HCT116 (cell line): ENCODE measurements around the gene SPAM1. TPM values are rescaled to one million over a fixed set of nuclear protein-coding genes. Genes with fewer than 3 reads are reported as not detected.

Experiments
- ATAC-seq: fragments of 200-7000 bp; cut with Tn5 transposase; 2 replicates; pipeline ENCODE4 v1.9.1; 2020; ENCODE audit warnings: mild to moderate bottlenecking, moderate library complexity
- BruUV-seq: library from RNA; stranded (reverse); fragments of 400-500 nt; replicated peaks from 2 replicates; lab custom pipeline; 2021; lab: Mats Ljungman, UMichigan
- CTCF ChIA-PET: fragments of 300-600 bp; sonication (Branson Sonifier 250); formaldehyde crosslinking; loops from one replicate; lab custom pipeline; 2021; ENCODE audit warnings: antibody characterized with exemption; lab: Charles Lee
- POLR2A ChIA-PET: fragments of 300-600, 350-600 bp; sonication (Branson Sonifier 250); formaldehyde crosslinking; loops from one replicate; lab custom pipeline; 2021; ENCODE audit warnings: antibody characterized with exemption; lab: Charles Lee
- RAD21 ChIA-PET, 2 experiments: fragments of 300-600 bp; sonication (Branson Sonifier 250); formaldehyde crosslinking; loops; one replicate each; lab custom pipeline; 2023; ENCODE audit warnings: low total read pairs in 2 of 2; ENCODE audit not compliant: uncharacterized antibody in 2 of 2, unreplicated experiment in 2 of 2, low non-redundant PET in 1 of 2; lab: Charles Lee
- DNase-seq: peaks from one replicate; pipeline ENCODE4 v3.0.0-alpha.2; 2010; ENCODE audit warnings: low read depth, low spot score
- H2AFZ ChIP-seq: fragments of 200-600 bp; shearing (Covaris generic), sonication (generic); 2 replicates; pipeline ENCODE4 v1.6.1; 2017; ENCODE audit warnings: low read depth, mixed run types, mixed read lengths, antibody characterized with exemption, low read length; ENCODE audit not compliant: poor library complexity, severe bottlenecking
- H3K27ac ChIP-seq: 2 replicates; pipeline ENCODE4 v1.5.1; 2012; ENCODE audit warnings: low read depth, low read length
- H3K27me3 ChIP-seq: fragments of 200-600 bp; sonication (generic); 2 replicates; pipeline ENCODE4 v1.6.1; 2016; ENCODE audit warnings: mixed run types, low read length, mixed read lengths; ENCODE audit not compliant: insufficient read depth
- H3K36me3 ChIP-seq, 2 experiments: fragments of 200-500 bp in 1 of 2; fragments of 200-600 bp in 1 of 2; sonication (Bioruptor generic) in 1 of 2; sonication (generic) in 1 of 2; 2 replicates each; pipeline versions ENCODE4 v1.5.1 to v1.6.1; 2014 to 2016; ENCODE audit warnings: low read length in 2 of 2, inconsistent platforms in 1 of 2, mixed read lengths in 1 of 2, mixed run types in 1 of 2; ENCODE audit not compliant: insufficient read depth in 2 of 2, control insufficient read depth in 1 of 2
- H3K4me1 ChIP-seq, 2 experiments: fragments of 200-600 bp in 1 of 2; sonication (generic) in 1 of 2; 2 replicates each; pipeline versions ENCODE4 v1.5.1 to v1.6.1; 2012 to 2017; ENCODE audit warnings: low read length in 2 of 2, inconsistent platforms in 1 of 2, mild to moderate bottlenecking in 1 of 2, mixed read lengths in 1 of 2, mixed run types in 1 of 2, moderate library complexity in 1 of 2; ENCODE audit not compliant: insufficient read depth in 2 of 2, control insufficient read depth in 1 of 2
- H3K4me2 ChIP-seq: fragments of 200-600 bp; sonication (generic); 2 replicates; pipeline ENCODE4 v1.6.1; 2017; ENCODE audit warnings: mixed run types, low read length, mixed read lengths
- H3K4me3 ChIP-seq, 2 experiments: fragments of 200-600 bp in 1 of 2; sonication (generic) in 1 of 2; replicated peaks in 1 of 2; 2 replicates each; pipeline ENCODE4 v1.5.1; 2011 to 2016; ENCODE audit warnings: low read length in 2 of 2, control low read depth in 1 of 2, low read depth in 1 of 2, mild to moderate bottlenecking in 1 of 2, mixed read lengths in 1 of 2, mixed run types in 1 of 2
- H3K79me2 ChIP-seq: fragments of 200-600 bp; sonication (generic); 2 replicates; pipeline ENCODE4 v1.6.1; 2017; ENCODE audit warnings: mild to moderate bottlenecking, mixed run types, low read length, moderate library complexity, mixed read lengths; ENCODE audit not compliant: insufficient read depth
- H3K9ac ChIP-seq: fragments of 200-600 bp; sonication (generic); 2 replicates; pipeline ENCODE4 v1.6.1; 2016; ENCODE audit warnings: low read length, mixed read lengths
- H3K9me2 ChIP-seq: fragments of 200-600 bp; sonication (generic), shearing (Covaris generic); 2 replicates; pipeline ENCODE4 v1.6.1; 2017; ENCODE audit warnings: mixed run types, mild to moderate bottlenecking, moderate library complexity; ENCODE audit not compliant: insufficient read depth
- H3K9me3 ChIP-seq, 2 experiments: fragments of 200-500 bp in 1 of 2; fragments of 200-600 bp in 1 of 2; sonication (Bioruptor generic) in 1 of 2; sonication (generic) in 1 of 2; 2 replicates each; pipeline ENCODE4 v1.6.1; 2014 to 2017; ENCODE audit warnings: low read length in 2 of 2, mixed read lengths in 2 of 2, inconsistent platforms in 1 of 2, low read depth in 1 of 2, mild to moderate bottlenecking in 1 of 2, mixed run types in 1 of 2, moderate library complexity in 1 of 2; ENCODE audit not compliant: control insufficient read depth in 1 of 2, insufficient read depth in 1 of 2
- H4K20me1 ChIP-seq: fragments of 200-600 bp; sonication (generic), shearing (Covaris generic); 2 replicates; pipeline ENCODE4 v1.6.1; 2017; ENCODE audit warnings: mixed run types, mild to moderate bottlenecking, moderate library complexity; ENCODE audit not compliant: insufficient read depth
- CEBPB ChIP-seq: IDR thresholded peaks from 2 replicates; pipeline ENCODE4 v1.6.1; 2012; ENCODE audit warnings: low read depth
- CTCF ChIP-seq, 3 experiments: fragments of 200-600 bp in 1 of 3; sonication (generic) in 1 of 3; IDR thresholded peaks in 2 of 3; conservative IDR thresholded peaks in 1 of 3; 2 replicates each; pipeline ENCODE4 v1.5.1; 2012 to 2017; ENCODE audit warnings: low read depth in 2 of 3, low read length in 2 of 3, antibody characterized with exemption in 1 of 3, borderline replicate concordance in 1 of 3, control low read depth in 1 of 3, mild to moderate bottlenecking in 1 of 3, mixed read lengths in 1 of 3, mixed run types in 1 of 3, moderate library complexity in 1 of 3; ENCODE audit not compliant: insufficient read depth in 1 of 3
- EGR1 ChIP-seq: IDR thresholded peaks from 2 replicates; pipeline ENCODE4 v1.6.1; 2012; ENCODE audit warnings: low read depth
- ELF1 ChIP-seq: IDR thresholded peaks from 2 replicates; pipeline ENCODE4 v1.6.1; 2012; ENCODE audit warnings: low read depth, borderline replicate concordance
- EZH2 ChIP-seq: fragments of 200-600 bp; sonication (generic); IDR thresholded peaks from 2 replicates; pipeline ENCODE4 v1.6.1; 2017; ENCODE audit warnings: antibody characterized with exemption, mixed run types
- EZH2phosphoT487 ChIP-seq: fragments of 200-600 bp; IDR thresholded peaks from 2 replicates; pipeline ENCODE4 v1.6.1; 2018; ENCODE audit warnings: antibody characterized with exemption, borderline replicate concordance
- FOSL1 ChIP-seq: IDR thresholded peaks from 2 replicates; pipeline ENCODE4 v1.6.1; 2012; ENCODE audit warnings: low read depth
- POLR2AphosphoS5 ChIP-seq: IDR thresholded peaks from 2 replicates; pipeline ENCODE4 v1.6.1; 2011; ENCODE audit warnings: mild to moderate bottlenecking, low read depth, low read length, moderate library complexity
- RAD21 ChIP-seq: IDR thresholded peaks from 2 replicates; pipeline ENCODE4 v1.6.1; 2012; ENCODE audit warnings: low read depth, mild to moderate bottlenecking
- SIN3A ChIP-seq: IDR thresholded peaks from 2 replicates; pipeline ENCODE4 v1.6.1; 2012; ENCODE audit warnings: low read depth
- SP1 ChIP-seq: IDR thresholded peaks from 2 replicates; pipeline ENCODE4 v1.6.1; 2012; ENCODE audit warnings: low read depth
- SRF ChIP-seq: IDR thresholded peaks from 2 replicates; pipeline ENCODE4 v1.6.1; 2012; ENCODE audit warnings: low read depth
- TCF7L2 ChIP-seq: IDR thresholded peaks from 2 replicates; pipeline ENCODE4 v1.7.0; 2011; ENCODE audit warnings: borderline replicate concordance, inconsistent platforms; ENCODE audit not compliant: insufficient read depth, insufficient read length; ENCODE audit errors: extremely low read depth
- YY1 ChIP-seq: IDR thresholded peaks from 2 replicates; pipeline ENCODE4 v1.6.1; 2011; ENCODE audit warnings: low read length, low read depth, moderate library complexity, mild to moderate bottlenecking; ENCODE audit not compliant: insufficient replicate concordance; ENCODE audit errors: extremely low read depth
- ZNF274 ChIP-seq: fragments of 200-500 bp; sonication (Bioruptor generic); IDR thresholded peaks from 2 replicates; pipeline ENCODE4 v1.6.1; 2014; ENCODE audit warnings: mild to moderate bottlenecking, low read depth, low read length, inconsistent platforms
- intact Hi-C: fragments of 100-400 bp; cut with micrococcal nuclease; formaldehyde crosslinking; loops from 2 replicates; pipeline ENCODE4 v1.10.0; 2022
- total RNA-seq: library from RNA; stranded (reverse); gene quantifications from one replicate; pipeline ENCODE4 v1.2.1, GENCODE V29; 2021; ENCODE audit not compliant: unreplicated experiment

The SPAM1 gene
- total RNA-seq, 1 experiment from 2014 or later, result not detected

GRCh38 chr7:123944395-123944794, 19.4 kb downstream of the SPAM1 start:
- Histone ChIP-seq H3K9me2 (no peaks in the 10 kb centered on the region), H3K27ac (no peak overlapping the region), H4K20me1 (no peaks in the 10 kb centered on the region), H2AFZ (no peak overlapping the region), H3K4me2 (no peak overlapping the region), H3K36me3 (no peaks in the 10 kb centered on the region), H3K27me3 (no peaks in the 10 kb centered on the region), H3K9ac (no peak overlapping the region), H3K9me3 (no peaks in the 10 kb centered on the region), H3K4me3 (no peak overlapping the region), H3K79me2 (no peaks in the 10 kb centered on the region), H3K4me1 (0 out of 4 replicates have a peak, but pooled peaks cover 0 to 3% of the 10 kb centered on the region in 2 experiments)
- DNase-seq (no peak), ATAC-seq (no peak)
- POLR2A ChIA-PET, result no interaction called here
- TF ChIP-seq CTCF (IDR thresholded peaks at IDR 0.05 in 2 of 3, conservative IDR thresholded peaks at IDR 0.05 in 1 of 3; ENCODE audit: borderline replicate concordance in 1 of 3, insufficient read depth in 1 of 3, low read depth in 2 of 3, low read length in 2 of 3) (no peak), YY1 (no peak), POLR2AphosphoS5 (no peak), EGR1 (no peak), EZH2 (no peak), SRF (no peak), SIN3A (no peak), EZH2phosphoT487 (no peak), SP1 (no peak), FOSL1 (no peak), RAD21 (no peak), TCF7L2 (no peak), CEBPB (no peak), ZNF274 (no peak), ELF1 (no peak)
- RAD21 ChIA-PET, result no interaction called here
- CTCF ChIA-PET, result no interaction called here
- no TSS peak for BruUV-seq
- intact Hi-C loops, result no loop called here
